ENCODE results near the gene ROBO1.

DNA sequence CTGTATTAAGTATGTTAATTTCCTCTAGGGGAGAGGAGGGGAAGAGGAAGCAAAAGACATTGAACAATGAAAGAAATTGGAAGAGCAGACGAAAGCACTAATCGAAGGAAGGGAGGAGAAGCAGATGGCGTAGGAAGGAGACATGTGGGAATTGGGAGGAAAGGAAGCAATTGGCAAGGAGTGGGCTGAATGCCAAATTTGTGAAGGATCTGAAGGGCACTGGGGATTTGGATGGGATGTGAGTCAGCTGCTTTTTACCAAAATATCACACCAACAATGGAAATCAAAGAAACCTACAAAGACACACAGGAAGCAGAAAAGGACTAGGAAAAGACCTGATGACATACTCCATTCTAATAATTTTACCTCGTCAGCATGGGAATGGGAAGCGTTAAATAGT is 1029.8 kb downstream of the ROBO1 start:
- TF ChIP-seq, protein P1, sequence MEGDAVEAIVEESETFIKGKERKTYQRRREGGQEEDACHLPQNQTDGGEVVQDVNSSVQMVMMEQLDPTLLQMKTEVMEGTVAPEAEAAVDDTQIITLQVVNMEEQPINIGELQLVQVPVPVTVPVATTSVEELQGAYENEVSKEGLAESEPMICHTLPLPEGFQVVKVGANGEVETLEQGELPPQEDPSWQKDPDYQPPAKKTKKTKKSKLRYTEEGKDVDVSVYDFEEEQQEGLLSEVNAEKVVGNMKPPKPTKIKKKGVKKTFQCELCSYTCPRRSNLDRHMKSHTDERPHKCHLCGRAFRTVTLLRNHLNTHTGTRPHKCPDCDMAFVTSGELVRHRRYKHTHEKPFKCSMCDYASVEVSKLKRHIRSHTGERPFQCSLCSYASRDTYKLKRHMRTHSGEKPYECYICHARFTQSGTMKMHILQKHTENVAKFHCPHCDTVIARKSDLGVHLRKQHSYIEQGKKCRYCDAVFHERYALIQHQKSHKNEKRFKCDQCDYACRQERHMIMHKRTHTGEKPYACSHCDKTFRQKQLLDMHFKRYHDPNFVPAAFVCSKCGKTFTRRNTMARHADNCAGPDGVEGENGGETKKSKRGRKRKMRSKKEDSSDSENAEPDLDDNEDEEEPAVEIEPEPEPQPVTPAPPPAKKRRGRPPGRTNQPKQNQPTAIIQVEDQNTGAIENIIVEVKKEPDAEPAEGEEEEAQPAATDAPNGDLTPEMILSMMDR (IDR thresholded peaks at IDR 0.05; ENCODE audit: control extremely low read depth in 1 of 3, insufficient read depth in 1 of 3, low read depth in 1 of 3, low read length in 3 of 3), result no peak
- TF ChIP-seq POLR2A (IDR thresholded peaks at IDR 0.05; ENCODE audit: control extremely low read depth in 1 of 2, low read depth in 2 of 2, low read length in 2 of 2) (no peak), RNF2 (IDR thresholded peaks at IDR 0.05; ENCODE audit: borderline replicate concordance, low read depth, low read length, missing control alignments, poor library complexity, severe bottlenecking) (no peak), EP300 (IDR thresholded peaks at IDR 0.05; ENCODE audit: borderline replicate concordance in 1 of 2, low read depth in 2 of 2, low read length in 2 of 2) (no peak), SRF (IDR thresholded peaks at IDR 0.05; ENCODE audit: low read depth, low read length) (no peak), CEBPB (IDR thresholded peaks at IDR 0.05; ENCODE audit: low read depth, low read length) (no peak), EGR1 (IDR thresholded peaks at IDR 0.05; ENCODE audit: borderline replicate concordance, low read depth, low read length) (no peak)
